Prostate gland (tissue), 2 donors: ENCODE results near the gene METTL1.

Source experiments
- POLR2A ChIP-seq: fragments of 450-650 bp; IDR thresholded peaks from one replicate; pipeline ENCODE4 v1.6.1; 2016; ENCODE audit warnings: antibody characterized with exemption, mild to moderate bottlenecking
- POLR2AphosphoS5 ChIP-seq: sonication (generic); formaldehyde crosslinking; IDR thresholded peaks from one replicate; pipeline ENCODE4 v1.6.1; 2017; ENCODE audit warnings: antibody characterized with exemption
- TF ChIP-seq, protein P1 (sequence below), 4 experiments: fragments of 200-600 bp in 2 of 4; fragments of 450-650 bp in 2 of 4; sonication (generic) in 2 of 4; IDR thresholded peaks; 1 replicate in 3 of 4; 2 replicates in 1 of 4; pipeline ENCODE4 v1.5.1; 2016 to 2019; ENCODE audit warnings: antibody characterized with exemption in 4 of 4, mild to moderate bottlenecking in 2 of 4, moderate library complexity in 2 of 4

DNA sequence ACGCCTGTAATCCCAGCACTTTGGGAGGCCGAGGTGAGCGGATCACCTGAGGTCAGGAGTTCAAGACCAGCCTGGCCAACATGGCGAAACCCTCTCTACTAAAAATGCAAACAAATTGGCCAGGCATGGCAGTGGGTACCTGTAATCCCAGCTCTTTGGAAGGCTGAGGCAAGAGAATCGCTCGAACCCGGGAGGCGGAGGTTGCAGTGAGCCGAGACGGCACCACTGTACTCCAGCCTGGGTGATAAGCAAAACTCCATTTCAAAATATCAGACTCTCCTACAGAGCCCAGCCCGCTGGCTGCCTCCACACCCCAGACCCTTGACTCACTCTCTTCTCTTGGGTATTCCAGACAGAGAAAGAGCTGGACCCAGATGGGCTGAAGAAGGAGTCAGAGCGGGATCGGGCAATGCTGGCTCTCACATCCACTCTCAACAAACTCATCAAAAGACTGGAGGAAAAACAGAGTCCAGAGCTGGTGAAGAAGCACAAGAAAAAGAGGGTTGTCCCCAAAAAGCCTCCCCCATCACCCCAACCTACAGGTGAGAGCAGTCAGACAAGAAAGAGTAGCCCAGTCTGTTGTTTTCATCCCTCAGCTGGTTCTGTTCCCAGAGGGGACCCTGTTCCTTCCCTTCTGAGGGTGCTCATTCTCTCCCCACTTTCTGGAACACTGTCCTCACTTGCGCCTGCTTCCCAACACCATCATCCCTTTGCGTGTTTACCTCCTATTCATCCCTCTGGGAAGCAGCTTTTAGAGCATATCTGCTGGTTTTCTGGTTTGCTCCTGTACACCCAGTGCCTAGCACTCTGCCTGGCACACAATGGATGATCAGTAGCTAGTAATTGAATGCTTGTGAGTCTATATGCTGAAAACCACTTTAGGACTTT is 53.0 kb downstream of the METTL1 start:
- TF ChIP-seq, protein P1, sequence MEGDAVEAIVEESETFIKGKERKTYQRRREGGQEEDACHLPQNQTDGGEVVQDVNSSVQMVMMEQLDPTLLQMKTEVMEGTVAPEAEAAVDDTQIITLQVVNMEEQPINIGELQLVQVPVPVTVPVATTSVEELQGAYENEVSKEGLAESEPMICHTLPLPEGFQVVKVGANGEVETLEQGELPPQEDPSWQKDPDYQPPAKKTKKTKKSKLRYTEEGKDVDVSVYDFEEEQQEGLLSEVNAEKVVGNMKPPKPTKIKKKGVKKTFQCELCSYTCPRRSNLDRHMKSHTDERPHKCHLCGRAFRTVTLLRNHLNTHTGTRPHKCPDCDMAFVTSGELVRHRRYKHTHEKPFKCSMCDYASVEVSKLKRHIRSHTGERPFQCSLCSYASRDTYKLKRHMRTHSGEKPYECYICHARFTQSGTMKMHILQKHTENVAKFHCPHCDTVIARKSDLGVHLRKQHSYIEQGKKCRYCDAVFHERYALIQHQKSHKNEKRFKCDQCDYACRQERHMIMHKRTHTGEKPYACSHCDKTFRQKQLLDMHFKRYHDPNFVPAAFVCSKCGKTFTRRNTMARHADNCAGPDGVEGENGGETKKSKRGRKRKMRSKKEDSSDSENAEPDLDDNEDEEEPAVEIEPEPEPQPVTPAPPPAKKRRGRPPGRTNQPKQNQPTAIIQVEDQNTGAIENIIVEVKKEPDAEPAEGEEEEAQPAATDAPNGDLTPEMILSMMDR (IDR thresholded peaks at IDR 0.05): no peak
- TF ChIP-seq POLR2A: no peak
- no peak for TF ChIP-seq POLR2AphosphoS5
